Heart right ventricle (tissue), 16 donors: Measurements from ENCODE around the gene GLMN. TPM values are rescaled to one million over a fixed set of nuclear protein-coding genes. Genes with fewer than 3 reads are reported as not detected.

Source experiments
- ATAC-seq, 8 donors: fragments of 200-7000 bp; cut with Tn5 transposase; one replicate each; pipeline ENCODE4 v1.9.1; 2020; ENCODE audit warnings: mild to moderate bottlenecking in 8 of 8, moderate library complexity in 8 of 8, moderate number of reproducible peaks in 1 of 8
- DNase-seq, 2 donors: peaks; one replicate each; pipeline ENCODE4 v3.0.0-alpha.2; 2020
- H3K27ac ChIP-seq, 10 donors: fragments of 200-600 bp; sonication (generic) in 2 of 10; one replicate each; pipeline versions ENCODE4 v1.5.0 to v1.8.0; 2020 to 2022; ENCODE audit warnings: mild to moderate bottlenecking in 3 of 10
- H3K27me3 ChIP-seq, 7 donors: fragments of 200-600 bp; one replicate each; pipeline ENCODE4 v1.8.0; 2021 to 2022; ENCODE audit warnings: mild to moderate bottlenecking in 2 of 7
- H3K36me3 ChIP-seq, 9 donors: fragments of 200-600 bp; sonication (generic) in 1 of 9; one replicate each; pipeline versions ENCODE4 v1.5.0 to v1.8.0; 2020 to 2022; ENCODE audit warnings: mild to moderate bottlenecking in 2 of 9
- H3K4me1 ChIP-seq, 9 donors: fragments of 200-600 bp; sonication (generic) in 1 of 9; one replicate each; pipeline versions ENCODE4 v1.5.0 to v1.8.0; 2020 to 2022; ENCODE audit warnings: mild to moderate bottlenecking in 4 of 9
- H3K4me3 ChIP-seq, 10 donors: fragments of 200-600 bp; sonication (generic) in 2 of 10; one replicate each; pipeline versions ENCODE4 v1.5.0 to v1.8.0; 2020 to 2022; ENCODE audit warnings: mild to moderate bottlenecking in 7 of 10, moderate library complexity in 2 of 10
- H3K9me3 ChIP-seq, 11 donors: fragments of 200-600 bp in 10 of 11; sonication (generic) in 2 of 11; one replicate each; pipeline versions ENCODE4 v1.5.0 to v1.8.0; 2013 to 2022; ENCODE audit warnings: mild to moderate bottlenecking in 2 of 11, control low read depth in 1 of 11, moderate library complexity in 1 of 11
- CTCF ChIP-seq, 9 donors: fragments of 200-600 bp; sonication (generic) in 2 of 9; IDR thresholded peaks; one replicate each; pipeline versions ENCODE4 v1.5.0 to v1.8.0; 2021 to 2022; ENCODE audit warnings: antibody characterized with exemption in 9 of 9, mild to moderate bottlenecking in 5 of 9, moderate library complexity in 1 of 9
- WGBS, 2 donors: extraction: QIAGEN DNeasy Blood & Tissue Kit; methylation state at CpG; one replicate each; pipeline ENCODE4 v1.1.7; 2013; ENCODE audit warnings: inconsistent platforms in 1 of 2; 5-methylcytosine and 5-hydroxymethylcytosine counted together
- intact Hi-C, 10 donors: fragments of 100-400 bp; cut with DNase I; formaldehyde crosslinking; loops; one replicate each; pipeline versions ENCODE4 v1.11.1 to v1.14.2; 2022
- polyA plus RNA-seq, 2 donors: library from polyadenylated mRNA; stranded (reverse); fragments of 200-250 nt; gene quantifications; one replicate each; pipeline ENCODE4 v1.2.3, GENCODE V29; 2013
- total RNA-seq, 10 donors: library from RNA; stranded (reverse); fragmentation: NEBNext Ultra II Directional in 3 of 10; extraction: Animal tissue kit (Norgen Biotek cat#: 25700) in 3 of 10; gene quantifications; one replicate each; pipeline versions ENCODE4 v1.2.1 to v1.2.4, GENCODE V29; 2021 to 2023
- donor health status: Arrhythmogenic right ventricular cardiomyopathy.
- donor health status: ischemic (EF 13 %, LVEDD 7.1; RV severe dilation, severe dysfunction).
- donor health status: healthy with polysubstance abuse.
- donor health status: DM: no; HTN: yes; CAD: no.
- donor health status: DM: no; HTN: no; CAD: no.
- donor health status: ischemic (EF 25% LVEDD 6.9; RV normal size, moderate dysfunction).
- donor health status: ischemic (EF 25% LVEDD 5.7; RV mildly dilated, moderate dysfunction).
- donor health status: healthy.
- donor health status: DM: yes; HTN: yes; CAD: no.
- donor health status: Ischemic cardiomyopathy.
- donor health status: ischemic (EF 35%, LVEDD 5.7; RV mildly dilated, moderate dysfunction).
- donor health status: nonischemic (EF 11% LVEDD 7.7; RV severe dilation, severe dysfunction).
- donor health status: DM: yes; HTN: yes; CAD: no.
- donor health status: PGD.
- donor health status: ischemic (EF 29% LVEDD 5.4; RV normal size, mild dysfunction).
- donor health status: nonischemic (EF 23%, LVEDD 6.1; RV moderate dilation, normal function).

Gene GLMN
- total and polyA plus RNA-seq, 12 donors: 4.4 to 33.0 (median 6.0) TPM

GRCh38 chr1:92276082-92276481, 22.7 kb downstream of the GLMN start:
- H3K27ac ChIP-seq: no peak overlapping the region
- intact Hi-C loops: no loop called here
- DNase-seq (no peak), ATAC-seq (no peak)
- WGBS, 2 donors: 98% methylated on average over 3 of the region's 3 CpGs
- H3K9me3 ChIP-seq: peaks cover 0 to 2% (median 0%) of the 10 kb centered on the region in 11 donors
- peaks cover 0 to 83% (median 12%) of the 10 kb centered on the region in 9 donors for H3K36me3 ChIP-seq
- no peak for TF ChIP-seq CTCF (IDR thresholded peaks at IDR 0.05)
- H3K4me3 ChIP-seq: no peak overlapping the region
- H3K27me3 ChIP-seq: no peaks in the 10 kb centered on the region
- H3K4me1 ChIP-seq: no peaks in the 10 kb centered on the region

- Histone ChIP-seq H3K4me3 (no peak overlapping the region), H3K27ac (no peak overlapping the region), H3K9me3 (no peaks in the 10 kb centered on the region), H3K4me1 (no peaks in the 10 kb centered on the region), H3K27me3 (no peaks in the 10 kb centered on the region), H3K36me3 (peaks cover 0 to 83% (median 8%) of the 10 kb centered on the region in 9 donors)
- ATAC-seq (no peak), DNase-seq (no peak)
- TF ChIP-seq CTCF (IDR thresholded peaks at IDR 0.05): no peak
- 97 to 100% methylated on average over 1 of the region's 1 CpG for WGBS, 2 donors
- intact Hi-C loops: no loop called here
These were observed 23.8 kb downstream of the GLMN start for GRCh38 chr1:92274939-92275338.

GRCh38 chr1:92273039-92273438, 25.7 kb downstream of the GLMN start:
- peaks cover 0 to 93% (median 8%) of the 10 kb centered on the region in 9 donors for H3K36me3 ChIP-seq
- WGBS, 2 donors: 57 to 73% methylated on average over 1 of the region's 1 CpG
- intact Hi-C loops: no loop called here
- no peak for TF ChIP-seq CTCF (IDR thresholded peaks at IDR 0.05)
- no peaks in the 10 kb centered on the region for H3K27me3 ChIP-seq
- H3K9me3 ChIP-seq: no peaks in the 10 kb centered on the region
- H3K27ac ChIP-seq: no peak overlapping the region
- ATAC-seq (no peak), DNase-seq (no peak)
- no peak overlapping the region for H3K4me3 ChIP-seq
- no peaks in the 10 kb centered on the region for H3K4me1 ChIP-seq

GRCh38 chr1:92262516-92262915, 36.3 kb downstream of the GLMN start:
- Histone ChIP-seq H3K27me3 (no peaks in the 10 kb centered on the region), H3K4me3 (no peak overlapping the region), H3K36me3 (peaks cover 0 to 90% (median 15%) of the 10 kb centered on the region in 9 donors), H3K4me1 (no peaks in the 10 kb centered on the region), H3K27ac (no peak overlapping the region), H3K9me3 (no peaks in the 10 kb centered on the region)
- no peak for TF ChIP-seq CTCF (IDR thresholded peaks at IDR 0.05)
- ATAC-seq: no peak
- 54% methylated on average over 3 of the region's 3 CpGs for WGBS, 2 donors
- intact Hi-C loops: no loop called here
- no peak for DNase-seq
